Fibroblast of skin of abdomen (primary cell): ENCODE measurements around the gene GPR137B.

Experiments used
- DNase-seq: peaks from one replicate; pipeline ENCODE4 v3.0.0-alpha.2; 2013

The GPR137B gene

DNA sequence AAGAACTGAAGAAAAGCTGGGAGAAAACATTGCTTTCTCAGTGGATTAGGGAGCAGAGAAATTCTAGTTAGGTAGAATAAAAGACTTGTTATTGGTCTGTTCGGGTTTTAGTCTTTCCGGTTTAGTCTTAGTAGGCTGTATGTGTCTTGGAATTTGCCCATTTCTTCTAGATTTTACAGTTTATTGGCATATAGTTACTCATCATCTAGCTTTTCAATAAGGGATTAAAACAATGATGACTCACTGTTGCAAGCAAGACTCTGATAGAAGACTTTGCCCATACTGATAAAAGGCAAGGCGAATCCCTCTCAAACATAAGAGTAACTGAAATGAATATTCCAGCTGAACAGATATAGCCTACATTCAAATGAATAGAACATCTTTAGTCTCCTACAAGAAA, 62.3 kb downstream of the GPR137B start:
- peak; percentile 23 for DNase-seq

DNA sequence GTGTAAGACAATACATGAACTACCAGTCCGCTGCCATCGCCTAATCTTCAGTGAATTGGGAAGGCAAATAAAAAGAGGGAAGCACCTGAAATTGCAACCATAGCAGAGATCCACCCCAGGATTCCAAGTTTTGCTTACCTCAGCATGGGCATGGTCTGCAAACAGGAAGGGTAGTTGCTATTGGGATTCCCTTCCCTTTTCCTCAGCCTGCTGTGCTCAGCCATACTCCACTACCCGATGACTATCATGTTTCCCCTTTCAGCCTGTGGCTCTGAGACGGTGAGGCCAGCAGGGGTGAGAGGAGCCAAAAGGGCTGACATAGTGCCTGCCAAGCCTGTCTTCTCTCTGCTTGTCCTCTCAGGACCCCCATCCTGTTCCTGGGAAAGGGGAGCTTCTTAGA, 64.2 kb downstream of the GPR137B start:
- no peak for DNase-seq

DNA sequence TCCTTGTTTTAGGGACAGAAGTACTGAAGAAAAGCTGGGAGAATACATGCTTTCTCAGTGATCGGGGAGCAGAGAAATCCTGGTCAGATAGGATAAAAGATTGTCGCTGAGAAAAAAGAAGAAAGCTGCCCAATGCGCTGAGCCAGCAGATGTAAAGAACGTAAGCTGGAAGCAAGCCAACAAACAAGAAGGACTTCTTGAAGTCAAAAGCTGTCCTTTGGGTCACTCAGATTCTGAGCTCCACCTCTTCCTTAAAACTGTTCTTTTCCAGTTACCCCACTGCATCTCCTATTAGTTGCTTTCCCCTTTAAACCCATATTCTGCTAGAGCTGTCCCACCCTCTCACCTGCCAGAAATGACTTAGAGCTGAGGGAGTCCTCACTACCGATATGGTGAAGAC, 64.8 kb downstream of the GPR137B start:
- DNase-seq: no peak

DNA sequence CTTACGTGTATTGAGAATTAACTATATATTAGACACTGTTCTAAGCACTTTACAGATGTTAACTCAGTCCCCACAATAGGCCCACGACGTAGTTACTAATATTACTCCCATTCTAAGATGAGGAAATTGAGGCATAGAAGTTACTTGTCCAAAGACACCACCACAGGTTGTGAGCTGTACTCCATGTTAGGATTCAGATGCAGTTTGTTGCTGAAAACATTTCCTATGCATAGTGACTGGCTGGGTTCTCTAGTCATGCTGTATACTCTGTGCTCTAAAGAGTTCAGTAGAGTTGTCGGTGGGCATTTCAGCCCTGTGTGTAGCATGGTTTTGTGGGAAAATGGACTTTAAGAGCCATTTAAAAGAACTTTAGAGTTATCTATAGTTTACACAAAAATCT, 65.2 kb downstream of the GPR137B start:
- no peak for DNase-seq

DNA sequence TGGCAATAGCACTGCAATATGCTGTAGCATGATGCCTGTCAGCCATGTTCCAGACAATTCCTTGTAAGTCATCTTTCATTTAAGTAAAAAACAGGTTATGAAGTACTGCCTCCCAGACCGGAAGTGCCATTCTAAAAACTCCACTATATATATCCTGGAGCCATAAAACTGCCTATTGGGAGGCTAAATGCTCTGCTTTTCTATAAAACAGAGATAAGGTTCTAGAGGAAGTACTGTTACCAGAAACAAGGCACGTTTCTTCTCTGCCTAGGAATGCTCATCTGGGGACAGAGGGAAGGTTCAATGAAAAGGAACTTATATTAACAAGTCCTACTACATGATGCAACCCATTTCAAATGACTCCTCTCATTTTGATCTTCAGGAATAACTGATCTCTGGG, 66.8 kb downstream of the GPR137B start:
- DNase-seq: no peak

DNA sequence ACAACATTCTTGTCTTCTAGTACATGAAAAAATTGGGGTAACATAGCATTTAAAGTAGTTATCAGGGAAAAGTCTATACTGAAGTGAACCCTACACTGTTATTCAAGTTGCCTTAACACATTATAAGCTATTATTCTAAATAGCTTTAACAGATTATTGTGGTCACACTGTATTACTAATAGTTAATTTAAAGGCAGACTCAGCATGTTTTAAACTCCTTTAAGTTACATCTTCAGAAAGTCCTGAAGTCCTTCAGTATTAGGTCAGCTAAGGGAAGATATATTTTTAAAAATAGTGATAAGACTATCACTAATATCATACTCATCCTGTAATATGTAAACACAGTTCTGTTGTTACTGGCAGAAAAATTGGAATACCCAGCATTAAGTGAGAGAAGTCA, 67.4 kb downstream of the GPR137B start:
- no peak for DNase-seq

DNA sequence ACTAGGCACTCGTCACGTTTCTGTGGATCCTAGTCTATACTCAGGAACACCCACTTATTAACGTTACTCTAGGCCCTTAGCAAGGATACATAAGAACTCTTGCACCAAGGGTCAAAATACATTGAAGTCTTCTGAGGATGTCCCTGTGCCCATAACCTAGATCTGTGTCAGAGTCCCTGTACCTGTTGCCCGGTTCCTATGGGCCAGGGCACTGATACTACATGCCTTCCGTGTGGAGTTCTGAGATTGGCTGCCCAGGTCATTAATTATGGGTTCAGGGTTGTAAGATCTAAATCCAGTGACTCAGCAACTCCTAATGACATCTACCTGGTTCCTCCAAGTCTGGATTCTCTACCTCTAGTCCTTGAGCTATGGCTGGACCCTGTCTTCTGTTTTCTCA, 69.5 kb downstream of the GPR137B start:
- DNase-seq: no peak

DNA sequence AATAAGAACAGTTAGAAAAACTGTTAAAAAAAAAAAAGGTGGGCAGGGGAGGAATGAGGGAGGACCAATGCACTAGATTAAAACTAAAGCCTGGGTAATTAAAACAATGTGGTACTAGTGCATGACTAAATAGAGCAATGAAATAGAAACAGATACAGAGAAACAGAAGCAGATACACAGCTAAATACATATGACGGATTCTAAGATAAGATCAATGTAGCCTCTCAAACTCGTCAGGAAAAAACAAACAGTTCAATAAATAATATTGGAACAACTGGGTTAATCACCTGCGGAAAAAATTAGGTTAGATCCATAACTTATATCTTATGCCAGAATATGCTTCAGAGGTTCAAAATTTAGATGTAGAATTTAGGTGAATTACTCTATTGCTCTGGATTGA, 71.2 kb downstream of the GPR137B start:
- DNase-seq: no peak

DNA sequence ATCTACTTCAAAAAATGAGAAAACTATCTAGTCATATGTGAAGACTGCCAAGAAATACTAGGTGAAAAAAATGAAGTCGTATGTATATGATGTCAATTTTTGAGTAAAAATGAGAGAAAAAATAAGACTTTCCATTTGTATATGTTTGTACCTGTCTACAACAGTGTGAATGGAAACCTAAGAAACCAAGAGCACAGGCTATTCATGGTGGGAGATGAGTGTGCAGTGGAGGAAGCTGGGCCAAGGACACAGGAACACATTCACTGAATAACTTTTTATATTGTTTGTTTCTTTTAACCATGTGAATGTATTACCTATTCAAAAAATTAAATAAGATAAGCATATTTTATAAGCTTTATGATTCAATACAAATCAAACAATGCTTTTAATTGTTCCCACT, 72.4 kb downstream of the GPR137B start:
- no peak for DNase-seq

DNA sequence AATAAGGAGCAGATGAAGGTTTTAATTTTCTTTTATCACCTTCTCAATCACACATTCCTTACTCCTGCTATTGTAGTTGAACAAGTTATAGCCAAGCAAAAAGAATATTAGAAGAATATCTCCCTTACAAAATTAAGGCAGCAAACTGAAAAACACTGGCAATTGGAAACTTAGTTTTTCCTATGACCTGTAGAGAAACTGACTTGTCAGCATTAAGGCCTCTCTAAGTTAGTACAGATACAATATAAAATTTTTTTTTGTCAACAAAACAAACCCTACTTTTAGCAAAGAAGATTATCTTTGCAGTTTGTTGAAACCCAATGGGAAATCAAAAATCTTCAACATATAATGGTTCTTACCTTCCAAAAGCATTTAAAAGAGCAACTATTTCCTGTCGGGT, 78.1 kb downstream of the GPR137B start:
- no peak for DNase-seq

DNA sequence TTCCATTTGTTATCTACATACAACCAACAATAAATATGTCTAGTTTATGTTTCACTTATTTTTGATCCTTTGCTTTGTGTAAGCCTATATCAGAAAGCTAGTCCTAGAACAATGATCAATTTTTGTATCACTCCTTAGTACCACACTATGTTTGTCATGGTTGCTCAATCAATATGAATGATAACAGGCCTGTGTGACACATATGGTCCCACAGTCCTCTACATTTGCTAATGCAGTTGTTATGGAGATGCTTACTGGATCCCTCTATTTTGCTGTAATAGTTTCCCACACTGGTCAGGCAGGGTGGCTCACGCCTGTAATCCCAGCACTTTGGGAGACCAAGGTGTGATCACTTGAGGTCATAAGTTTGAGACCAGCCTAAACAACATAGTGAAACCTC, 80.3 kb downstream of the GPR137B start:
- no peak for DNase-seq

DNA sequence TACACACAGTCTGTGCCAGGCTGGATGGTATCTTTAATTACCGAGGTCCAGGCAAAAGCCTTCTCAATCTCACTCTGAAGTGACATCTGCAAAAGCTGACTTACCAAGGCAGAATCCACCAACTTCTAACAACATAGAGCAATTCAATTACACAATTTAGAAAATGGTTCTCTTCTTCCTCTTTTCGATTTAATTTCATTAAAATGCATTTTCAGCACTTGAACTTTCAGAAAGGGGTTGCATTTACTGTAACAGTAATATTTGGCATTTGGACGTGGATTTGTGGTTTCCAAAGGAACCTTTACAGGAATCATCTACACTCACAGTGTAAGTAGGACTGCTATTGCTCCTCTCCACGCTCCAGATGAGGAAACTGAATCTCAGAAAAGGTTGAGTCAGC, 86.1 kb downstream of the GPR137B start:
- DNase-seq: no peak

DNA sequence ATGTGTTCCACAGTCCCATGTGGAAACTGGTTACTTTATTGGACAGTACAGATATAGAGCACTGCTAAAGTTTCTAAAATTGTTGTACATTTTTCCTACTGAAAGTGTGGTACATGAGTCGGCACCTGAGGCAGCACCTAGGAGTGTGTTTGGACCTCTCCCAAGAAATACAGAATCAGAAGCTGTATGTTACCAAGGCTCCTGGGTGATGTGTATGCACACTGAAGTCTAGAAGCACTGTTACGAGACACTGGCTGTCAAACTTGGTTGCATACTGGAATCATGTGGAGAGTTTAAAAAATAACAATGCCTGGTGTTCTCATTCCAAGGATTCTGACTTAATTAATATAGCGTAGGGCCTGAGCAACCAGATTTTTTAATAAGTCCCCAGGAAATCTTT, 92.8 kb downstream of the GPR137B start:
- DNase-seq: no peak

DNA sequence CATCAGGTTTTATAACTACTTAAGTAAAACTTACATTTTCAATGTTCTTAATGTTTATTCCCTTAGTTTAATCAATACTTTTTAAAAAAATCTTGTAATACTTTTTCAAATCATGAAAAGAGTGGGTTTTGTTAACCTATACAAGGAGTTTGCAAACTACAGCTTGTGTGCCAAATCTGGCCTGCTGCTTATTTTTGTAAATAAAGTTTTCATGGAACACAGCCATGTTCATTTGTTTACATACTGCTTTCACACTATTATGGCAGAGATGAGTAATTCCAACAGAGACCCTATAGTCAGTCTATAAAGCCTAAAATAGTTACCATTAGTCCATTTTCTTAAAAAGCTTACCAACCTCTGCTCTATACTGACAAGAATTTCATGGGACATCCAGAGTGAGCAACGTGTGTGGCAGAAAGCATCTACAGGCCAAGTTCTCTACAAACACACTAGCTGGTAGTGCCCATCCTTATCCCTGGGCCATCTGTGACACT, 96.8 kb downstream of the GPR137B start:
- no peak for DNase-seq

DNA sequence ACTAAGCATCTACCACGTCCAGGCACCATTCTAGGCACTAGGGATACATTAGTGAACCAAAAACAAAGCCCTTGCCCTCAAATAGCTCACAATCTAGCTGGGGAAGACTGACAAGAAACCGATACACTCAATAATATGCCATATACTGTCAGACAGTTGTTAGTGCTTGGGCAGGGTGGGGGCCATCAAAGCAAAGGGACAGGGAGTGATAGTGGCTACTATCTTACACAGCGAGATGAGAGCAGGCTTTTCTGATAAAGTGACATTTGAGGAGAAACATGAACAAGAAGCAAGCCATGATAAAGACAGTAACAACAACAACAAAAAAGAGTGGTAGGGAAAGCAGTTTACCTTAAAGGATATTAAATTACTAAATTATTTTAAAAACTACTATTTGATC, 98.3 kb downstream of the GPR137B start:
- no peak for DNase-seq

DNA sequence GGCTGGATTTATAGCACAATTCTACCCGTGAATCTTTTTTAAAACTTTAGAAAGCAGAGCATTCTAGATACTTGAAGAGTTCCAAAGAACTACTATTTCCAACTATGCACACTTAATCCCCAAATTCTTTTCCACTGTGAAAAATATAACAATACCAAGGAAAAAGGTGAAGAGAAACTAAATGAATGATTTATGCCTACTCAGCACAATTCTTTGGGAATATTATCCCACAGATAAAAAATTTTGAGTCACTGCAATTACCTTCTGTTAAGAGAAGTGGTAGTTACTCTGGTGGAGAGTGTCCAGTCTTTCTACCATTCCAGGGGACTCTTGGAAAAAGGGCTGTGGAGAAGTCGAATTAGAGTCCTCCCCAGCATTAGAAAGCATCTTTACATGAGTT, 100.2 kb downstream of the GPR137B start:
- DNase-seq: no peak

DNA sequence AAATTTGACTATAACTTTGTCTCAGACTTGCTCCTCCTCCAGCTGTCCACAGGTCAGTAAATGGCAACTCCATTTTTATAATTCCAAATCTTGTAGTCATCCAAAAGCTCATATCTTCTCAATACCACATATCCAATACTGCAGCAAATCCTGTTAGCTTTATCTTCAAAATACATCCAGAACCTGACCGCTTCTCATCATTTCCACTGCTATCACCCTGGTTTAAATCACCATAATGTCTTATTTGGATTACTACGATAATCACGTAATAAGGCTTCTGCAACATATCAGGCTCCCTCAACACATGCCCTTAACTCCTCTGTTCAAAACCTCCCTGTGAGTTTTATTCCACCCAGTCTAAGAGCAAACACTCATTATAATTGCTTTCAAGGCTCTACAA, 104.9 kb downstream of the GPR137B start:
- no peak for DNase-seq

DNA sequence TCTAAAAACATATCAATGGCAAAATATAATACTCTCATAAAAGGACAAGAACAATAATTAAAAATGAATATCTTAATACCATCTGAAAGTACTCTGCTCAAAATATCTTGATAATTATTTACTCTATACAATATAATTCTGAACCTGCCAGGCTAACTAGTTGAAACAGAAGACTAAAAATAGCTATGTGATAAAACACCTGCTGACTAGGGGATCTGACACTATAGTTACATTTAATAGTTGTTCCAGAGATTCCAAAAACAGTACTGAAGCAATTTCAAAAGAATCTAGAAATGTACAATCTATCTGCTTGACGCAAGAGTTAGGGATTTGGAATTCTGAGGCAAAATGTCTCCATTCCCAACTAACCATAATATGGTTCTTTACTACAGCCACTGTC, 109.2 kb downstream of the GPR137B start:
- no peak for DNase-seq

DNA sequence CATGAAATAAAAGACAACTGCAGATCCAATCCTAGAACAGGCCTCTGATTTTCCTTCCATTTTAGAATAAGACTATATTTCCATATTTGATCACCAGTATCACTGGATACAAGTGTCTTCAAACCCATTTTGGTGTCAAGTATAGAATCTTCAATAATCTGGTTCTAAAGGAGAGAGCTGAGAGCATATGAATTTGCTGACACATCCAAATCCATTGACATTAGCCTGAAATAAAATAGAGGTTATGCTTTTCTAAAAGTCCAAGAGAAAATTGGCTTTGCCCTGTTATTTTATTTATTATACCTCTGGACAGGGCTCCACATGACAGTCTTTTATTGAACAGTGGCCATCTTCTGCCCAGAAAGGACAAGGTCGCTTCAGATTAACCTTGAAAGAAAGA, 110.8 kb downstream of the GPR137B start:
- DNase-seq: no peak

DNA sequence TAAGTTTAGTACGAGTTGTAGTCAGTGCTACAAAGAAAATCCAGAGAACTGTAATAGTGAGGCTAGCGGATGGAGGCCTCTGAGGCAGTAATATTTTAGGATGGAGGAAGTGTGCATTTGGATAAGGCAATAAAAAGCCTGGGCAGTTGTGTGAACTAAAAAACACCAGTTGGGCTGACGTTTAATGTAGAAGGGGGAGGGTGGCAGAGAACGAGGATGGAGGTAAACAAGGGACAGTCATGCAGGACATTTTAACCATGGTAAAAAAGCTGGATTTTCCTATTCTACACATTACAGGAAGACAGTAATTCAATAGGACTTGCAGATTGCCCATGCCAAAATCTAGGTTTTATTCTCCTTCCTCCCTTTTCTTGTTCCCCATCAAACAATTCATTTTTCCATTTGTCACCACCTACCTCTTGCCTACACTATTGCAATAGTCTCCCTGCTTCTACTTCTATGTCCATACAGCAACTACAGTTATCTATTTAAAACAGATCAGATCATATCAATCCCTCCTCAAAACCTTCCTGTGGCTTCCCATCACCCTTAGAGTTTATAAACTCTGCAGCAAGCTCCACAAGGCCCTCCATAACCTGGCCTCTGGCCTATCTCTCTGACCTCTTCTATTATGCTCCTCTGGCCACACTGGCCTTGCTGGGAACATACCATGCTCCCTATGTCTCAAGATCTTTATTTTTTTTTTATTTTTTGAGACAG, 111.7 kb downstream of the GPR137B start:
- DNase-seq: no peak

DNA sequence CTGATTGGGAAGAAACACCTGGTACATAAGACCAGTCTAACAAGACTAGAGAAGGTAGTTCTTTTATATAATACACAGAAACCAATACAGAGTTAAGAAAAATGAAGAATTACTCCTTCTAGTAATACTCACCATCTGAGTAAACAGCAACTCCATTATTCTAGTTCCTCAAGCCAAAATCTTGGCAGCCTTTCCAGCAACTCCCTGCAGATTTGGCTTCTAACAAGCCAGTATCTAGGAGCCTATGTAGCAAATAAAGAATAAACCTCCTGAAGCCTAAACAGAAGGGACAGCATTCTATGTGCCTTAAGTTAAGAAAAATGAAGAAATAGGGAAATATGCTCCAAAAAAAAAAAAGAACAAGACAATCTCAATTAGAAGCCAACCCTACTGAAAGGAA, 114.9 kb downstream of the GPR137B start:
- no peak for DNase-seq

DNA sequence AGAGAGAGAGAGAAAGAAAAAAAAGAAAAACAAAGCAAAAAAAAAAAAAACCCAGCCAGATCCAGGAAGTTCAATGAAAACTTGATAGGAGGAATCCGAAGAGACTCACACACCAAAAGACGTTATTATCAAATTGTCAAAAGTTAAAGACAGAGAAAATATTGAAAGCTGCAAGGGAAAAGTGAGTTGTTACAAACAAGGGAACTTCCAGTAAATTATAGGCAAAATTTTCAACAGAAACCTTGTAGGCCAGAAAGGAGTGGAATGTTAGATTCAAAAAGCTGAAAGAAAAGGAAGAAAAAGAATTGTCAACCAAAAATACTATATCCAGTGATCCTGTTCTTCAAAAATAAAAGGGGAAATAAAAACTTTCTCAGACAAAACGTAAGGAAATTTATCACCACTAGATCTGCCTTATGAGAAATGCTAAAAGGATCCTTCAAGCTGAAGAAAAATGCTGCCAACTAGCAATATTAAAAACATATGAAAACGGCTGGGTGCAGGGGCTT, 115.8 kb downstream of the GPR137B start:
- DNase-seq: no peak
